ENCODE data around the gene AIFM3. TPM values are rescaled to one million over a fixed set of nuclear protein-coding genes. Genes with fewer than 3 reads are reported as not detected.
A peak's percentile ranks its signal among the peaks of the same experiment; 100 is the strongest.

AIFM3 gene
- total RNA-seq, 2 experiments from 2014 or later: 0.14 TPM; not detected in 1

GRCh38 chr22:20982563-20982882, 15.5 kb downstream of the AIFM3 start:
- peak overlapping the region; percentile 98 for H3K4me3 Mint-ChIP-seq
- peak overlapping the region; percentile 88 for H3K27ac Mint-ChIP-seq
- peaks cover 1% of the 10 kb centered on the region for H3K36me3 Mint-ChIP-seq
- H3K4me1 Mint-ChIP-seq: peaks cover 33% of the 10 kb centered on the region
- H3K9me3 Mint-ChIP-seq: peaks cover 7% of the 10 kb centered on the region
- H3K27me3 Mint-ChIP-seq: no peaks in the 10 kb centered on the region
- no peak for DNase-seq

GRCh38 chr22:20983081-20983771, 16.2 kb downstream of the AIFM3 start:
- Mint-ChIP-seq H3K36me3 (peaks cover 1% of the 10 kb centered on the region), H3K27ac (peak overlapping the region; percentile 88), H3K4me3 (peak overlapping the region; percentile 98), H3K9me3 (peaks cover 6% of the 10 kb centered on the region), H3K4me1 (peaks cover 33% of the 10 kb centered on the region), H3K27me3 (no peaks in the 10 kb centered on the region)
- no peak for DNase-seq

GRCh38 chr22:20985720-20986119, 18.7 kb downstream of the AIFM3 start:
- DNase-seq: no peak
- no peak overlapping the region for H3K4me3 Mint-ChIP-seq
- H3K4me1 Mint-ChIP-seq: peaks cover 24% of the 10 kb centered on the region
- H3K27me3 Mint-ChIP-seq: no peaks in the 10 kb centered on the region
- peaks cover 1% of the 10 kb centered on the region for H3K36me3 Mint-ChIP-seq
- no peak overlapping the region for H3K27ac Mint-ChIP-seq
- H3K9me3 Mint-ChIP-seq: no peaks in the 10 kb centered on the region

GRCh38 chr22:20986365-20986764, 19.3 kb downstream of the AIFM3 start:
- Mint-ChIP-seq H3K4me1 (peaks cover 19% of the 10 kb centered on the region), H3K9me3 (no peaks in the 10 kb centered on the region), H3K27me3 (no peaks in the 10 kb centered on the region), H3K27ac (no peak overlapping the region), H3K36me3 (peaks cover 1% of the 10 kb centered on the region), H3K4me3 (no peak overlapping the region)
- DNase-seq: no peak

- Mint-ChIP-seq H3K4me1 (peaks cover 19% of the 10 kb centered on the region), H3K27me3 (no peaks in the 10 kb centered on the region), H3K27ac (no peak overlapping the region), H3K36me3 (peaks cover 1% of the 10 kb centered on the region), H3K9me3 (no peaks in the 10 kb centered on the region), H3K4me3 (no peak overlapping the region)
- no peak for DNase-seq
Observed at GRCh38 chr22:20987375-20987774, 20.3 kb downstream of the AIFM3 start.

- Mint-ChIP-seq H3K27me3 (no peaks in the 10 kb centered on the region), H3K36me3 (no peaks in the 10 kb centered on the region), H3K4me1 (peaks cover 9% of the 10 kb centered on the region), H3K9me3 (no peaks in the 10 kb centered on the region), H3K4me3 (no peak overlapping the region), H3K27ac (no peak overlapping the region)
- DNase-seq: no peak
Observed at GRCh38 chr22:20988573-20989322, 21.7 kb downstream of the AIFM3 start.

- H3K4me3 Mint-ChIP-seq: no peak overlapping the region
- H3K27me3 Mint-ChIP-seq: no peaks in the 10 kb centered on the region
- H3K9me3 Mint-ChIP-seq: no peaks in the 10 kb centered on the region
- no peak overlapping the region for H3K27ac Mint-ChIP-seq
- H3K4me1 Mint-ChIP-seq: peaks cover 6% of the 10 kb centered on the region
- no peaks in the 10 kb centered on the region for H3K36me3 Mint-ChIP-seq
- no peak for DNase-seq
Observed at GRCh38 chr22:20989323-20990138, 22.5 kb downstream of the AIFM3 start.

GRCh38 chr22:20990184-20991180, 23.4 kb downstream of the AIFM3 start:
- Mint-ChIP-seq H3K9me3 (no peaks in the 10 kb centered on the region), H3K27me3 (no peaks in the 10 kb centered on the region), H3K27ac (no peak overlapping the region), H3K36me3 (peaks cover 1% of the 10 kb centered on the region), H3K4me1 (peaks cover 6% of the 10 kb centered on the region), H3K4me3 (no peak overlapping the region)
- no peak for DNase-seq

- H3K4me1 Mint-ChIP-seq: peaks cover 6% of the 10 kb centered on the region
- H3K27ac Mint-ChIP-seq: no peak overlapping the region
- DNase-seq: no peak
- no peak overlapping the region for H3K4me3 Mint-ChIP-seq
- H3K9me3 Mint-ChIP-seq: no peaks in the 10 kb centered on the region
- H3K27me3 Mint-ChIP-seq: no peaks in the 10 kb centered on the region
- peaks cover 1% of the 10 kb centered on the region for H3K36me3 Mint-ChIP-seq
Observed at GRCh38 chr22:20991252-20992055, 24.4 kb downstream of the AIFM3 start.

GRCh38 chr22:20992056-20992442, 25.0 kb downstream of the AIFM3 start:
- H3K27me3 Mint-ChIP-seq: no peaks in the 10 kb centered on the region
- peaks cover 6% of the 10 kb centered on the region for H3K4me1 Mint-ChIP-seq
- H3K4me3 Mint-ChIP-seq: no peak overlapping the region
- no peak for DNase-seq
- no peaks in the 10 kb centered on the region for H3K9me3 Mint-ChIP-seq
- H3K36me3 Mint-ChIP-seq: peaks cover 1% of the 10 kb centered on the region
- no peak overlapping the region for H3K27ac Mint-ChIP-seq

GRCh38 chr22:20992456-20993303, 25.6 kb downstream of the AIFM3 start:
- peaks cover 6% of the 10 kb centered on the region for H3K4me1 Mint-ChIP-seq
- H3K36me3 Mint-ChIP-seq: peaks cover 1% of the 10 kb centered on the region
- no peaks in the 10 kb centered on the region for H3K27me3 Mint-ChIP-seq
- H3K9me3 Mint-ChIP-seq: no peaks in the 10 kb centered on the region
- no peak overlapping the region for H3K4me3 Mint-ChIP-seq
- no peak overlapping the region for H3K27ac Mint-ChIP-seq
- no peak for DNase-seq

GRCh38 chr22:20993304-20994127, 26.5 kb downstream of the AIFM3 start:
- Mint-ChIP-seq H3K9me3 (no peaks in the 10 kb centered on the region), H3K27me3 (no peaks in the 10 kb centered on the region), H3K36me3 (peaks cover 1% of the 10 kb centered on the region), H3K4me3 (no peak overlapping the region), H3K4me1 (peaks cover 9% of the 10 kb centered on the region), H3K27ac (no peak overlapping the region)
- DNase-seq: no peak

Measured in activated naive CD8-positive, alpha-beta T cell treated with anti-CD3 and anti-CD28 coated beads for 36 hours (primary cell).